Measurements from ENCODE around the gene CDO1.

DNA sequence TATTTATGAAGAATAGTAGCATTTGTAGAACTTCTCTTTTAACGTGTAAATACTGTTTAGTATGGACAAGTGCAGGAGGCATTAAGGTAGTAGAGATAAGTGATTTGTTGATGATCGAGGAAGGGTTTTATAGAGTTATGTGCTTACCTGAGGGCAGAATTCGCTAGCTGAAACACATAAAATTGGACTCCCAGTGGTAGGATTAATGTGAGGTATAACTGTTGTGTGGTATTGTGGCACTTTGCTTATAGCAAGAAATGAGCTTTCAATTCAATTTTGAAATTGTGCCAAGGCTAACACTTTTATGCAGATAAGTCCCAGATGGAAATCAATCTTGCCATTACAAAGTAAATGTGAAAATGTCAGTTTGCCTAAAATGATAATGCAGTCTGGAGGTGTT, 26.5 kb upstream of the CDO1 start:
- no peak for TF ChIP-seq POLR2A (IDR thresholded peaks at IDR 0.05)
- TF ChIP-seq, protein P1, sequence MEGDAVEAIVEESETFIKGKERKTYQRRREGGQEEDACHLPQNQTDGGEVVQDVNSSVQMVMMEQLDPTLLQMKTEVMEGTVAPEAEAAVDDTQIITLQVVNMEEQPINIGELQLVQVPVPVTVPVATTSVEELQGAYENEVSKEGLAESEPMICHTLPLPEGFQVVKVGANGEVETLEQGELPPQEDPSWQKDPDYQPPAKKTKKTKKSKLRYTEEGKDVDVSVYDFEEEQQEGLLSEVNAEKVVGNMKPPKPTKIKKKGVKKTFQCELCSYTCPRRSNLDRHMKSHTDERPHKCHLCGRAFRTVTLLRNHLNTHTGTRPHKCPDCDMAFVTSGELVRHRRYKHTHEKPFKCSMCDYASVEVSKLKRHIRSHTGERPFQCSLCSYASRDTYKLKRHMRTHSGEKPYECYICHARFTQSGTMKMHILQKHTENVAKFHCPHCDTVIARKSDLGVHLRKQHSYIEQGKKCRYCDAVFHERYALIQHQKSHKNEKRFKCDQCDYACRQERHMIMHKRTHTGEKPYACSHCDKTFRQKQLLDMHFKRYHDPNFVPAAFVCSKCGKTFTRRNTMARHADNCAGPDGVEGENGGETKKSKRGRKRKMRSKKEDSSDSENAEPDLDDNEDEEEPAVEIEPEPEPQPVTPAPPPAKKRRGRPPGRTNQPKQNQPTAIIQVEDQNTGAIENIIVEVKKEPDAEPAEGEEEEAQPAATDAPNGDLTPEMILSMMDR (IDR thresholded peaks at IDR 0.05): no peak
